Karpas-422 (cell line): ENCODE results near the gene ADAMTS18. TPM values are rescaled to one million over a fixed set of nuclear protein-coding genes. Genes with fewer than 3 reads are reported as not detected.
A peak's percentile ranks its signal among the peaks of the same experiment; 100 is the strongest.
"Not testable (repeated sequence)": the region's sequence is repeated elsewhere in the genome, so short reads cannot be mapped to it uniquely, and the experiment has no call there.

Experiments used
- DNase-seq: peaks from one replicate; pipeline ENCODE4 v3.0.0-alpha.2; 2015
- H2AFZ ChIP-seq: fragments of 200-600 bp; sonication (generic); 2 replicates; pipeline ENCODE4 v1.6.1; 2014; ENCODE audit warnings: antibody characterized with exemption, low read length, mixed read lengths
- H3K27ac ChIP-seq: fragments of 200-600 bp; sonication (generic); 2 replicates; pipeline ENCODE4 v1.5.1; 2014; ENCODE audit warnings: mild to moderate bottlenecking, low read length, moderate library complexity
- H3K27me3 ChIP-seq: fragments of 200-600 bp; sonication (generic); 2 replicates; pipeline ENCODE4 v1.6.1; 2014; ENCODE audit warnings: low read length, mixed read lengths
- H3K36me3 ChIP-seq: fragments of 200-600 bp; sonication (generic); 2 replicates; pipeline ENCODE4 v1.6.1; 2014; ENCODE audit warnings: low read length, mixed read lengths; ENCODE audit not compliant: insufficient read depth
- H3K4me1 ChIP-seq: fragments of 200-600 bp; sonication (generic); 2 replicates; pipeline ENCODE4 v1.6.1; 2014; ENCODE audit warnings: mild to moderate bottlenecking, low read length, mixed read lengths
- H3K4me2 ChIP-seq: fragments of 200-600 bp; sonication (generic); 2 replicates; pipeline ENCODE4 v1.6.1; 2014; ENCODE audit warnings: low read length, low read depth, mild to moderate bottlenecking; ENCODE audit not compliant: poor library complexity, severe bottlenecking
- H3K4me3 ChIP-seq: fragments of 200-600 bp; sonication (generic); 2 replicates; pipeline ENCODE4 v1.5.1; 2014; ENCODE audit warnings: mild to moderate bottlenecking, antibody characterized with exemption, low read length, mixed read lengths
- H3K79me2 ChIP-seq: fragments of 200-600 bp; sonication (generic); 2 replicates; pipeline ENCODE4 v1.6.1; 2014; ENCODE audit warnings: mild to moderate bottlenecking, low read length, mixed read lengths
- H3K9ac ChIP-seq: fragments of 200-600 bp; sonication (generic); 2 replicates; pipeline ENCODE4 v1.6.0; 2014; ENCODE audit warnings: low read length
- H3K9me2 ChIP-seq: fragments of 200-600 bp; sonication (generic), shearing (Covaris generic); replicated peaks from 2 replicates; pipeline ENCODE4 v1.6.0; 2014; ENCODE audit warnings: mild to moderate bottlenecking, low read length, moderate library complexity; ENCODE audit not compliant: insufficient read depth
- H3K9me3 ChIP-seq: fragments of 300-700, 200-600 bp; sonication (generic); 2 replicates; pipeline ENCODE4 v1.6.1; 2014; ENCODE audit warnings: low read length, mixed read lengths
- H4K20me1 ChIP-seq: fragments of 200-600 bp; sonication (generic); 2 replicates; pipeline ENCODE4 v1.6.1; 2014; ENCODE audit warnings: mild to moderate bottlenecking, antibody characterized with exemption, low read length, low read depth; ENCODE audit not compliant: insufficient read depth
- total RNA-seq: library from RNA; depleted of rRNA; stranded (reverse); fragments of >200 nt; shearing (Covaris generic); gene quantifications from 2 replicates; pipeline ENCODE4 v1.2.3, GENCODE V29; 2014; ENCODE audit warnings: low replicate concordance

Gene ADAMTS18
- total RNA-seq, 1 experiment from 2014 or later: not detected

- H3K4me2 ChIP-seq: no peak overlapping the region
- H3K9me3 ChIP-seq: no peaks in the 10 kb centered on the region
- no peaks in the 10 kb centered on the region for H3K9me2 ChIP-seq
- H3K27me3 ChIP-seq: no peaks in the 10 kb centered on the region
- H3K79me2 ChIP-seq: no peaks in the 10 kb centered on the region
- no peak overlapping the region for H3K27ac ChIP-seq
- H3K4me1 ChIP-seq: no peaks in the 10 kb centered on the region
- no peak overlapping the region for H2AFZ ChIP-seq
- H3K36me3 ChIP-seq: no peaks in the 10 kb centered on the region
- H3K4me3 ChIP-seq: no peak overlapping the region
- no peak for DNase-seq
- H4K20me1 ChIP-seq: no peaks in the 10 kb centered on the region
- no peak overlapping the region for H3K9ac ChIP-seq
Measured at GRCh38 chr16:77250400-77250799, 184.4 kb downstream of the ADAMTS18 start.

GRCh38 chr16:77246150-77246549 is 188.7 kb downstream of the ADAMTS18 start:
- no peaks in the 10 kb centered on the region for H4K20me1 ChIP-seq
- H3K36me3 ChIP-seq: no peaks in the 10 kb centered on the region
- H3K9me2 ChIP-seq: no peaks in the 10 kb centered on the region
- no peak overlapping the region for H2AFZ ChIP-seq
- no peaks in the 10 kb centered on the region for H3K79me2 ChIP-seq
- H3K9me3 ChIP-seq: no peaks in the 10 kb centered on the region
- no peak overlapping the region for H3K4me2 ChIP-seq
- no peak for DNase-seq
- no peak overlapping the region for H3K9ac ChIP-seq
- H3K27ac ChIP-seq: no peak overlapping the region
- no peaks in the 10 kb centered on the region for H3K27me3 ChIP-seq
- no peaks in the 10 kb centered on the region for H3K4me1 ChIP-seq
- no peak overlapping the region for H3K4me3 ChIP-seq

- H3K4me1 ChIP-seq: peaks cover 18% of the 10 kb centered on the region
- H3K27ac ChIP-seq: not testable (repeated sequence)
Measured at GRCh38 chr16:77242471-77242870, 192.4 kb downstream of the ADAMTS18 start.

DNA sequence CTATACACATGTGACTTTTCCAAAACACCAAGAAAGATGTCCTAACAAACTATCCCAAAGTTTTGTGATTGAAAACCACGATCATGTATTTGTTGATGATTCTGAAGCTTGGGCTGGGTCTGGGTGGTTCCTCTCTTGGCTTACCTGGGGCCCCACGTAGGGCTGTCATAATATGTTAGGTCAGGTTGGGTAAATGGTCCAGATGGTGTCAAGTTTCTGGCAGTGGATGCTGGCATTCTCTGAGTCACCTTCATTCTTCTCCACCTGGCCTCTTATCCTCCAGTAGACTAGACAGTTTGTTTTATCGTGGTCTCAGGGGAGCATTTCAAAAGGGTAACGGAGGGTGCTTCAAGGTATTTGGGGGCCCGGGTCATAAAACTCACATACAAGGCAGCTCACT is 196.2 kb downstream of the ADAMTS18 start:
- peaks cover 18% of the 10 kb centered on the region for H3K4me1 ChIP-seq
- no peaks in the 10 kb centered on the region for H3K9me3 ChIP-seq
- H4K20me1 ChIP-seq: no peaks in the 10 kb centered on the region
- H3K9me2 ChIP-seq: no peaks in the 10 kb centered on the region
- no peak overlapping the region for H3K4me2 ChIP-seq
- no peak overlapping the region for H3K4me3 ChIP-seq
- H3K79me2 ChIP-seq: no peaks in the 10 kb centered on the region
- no peak overlapping the region for H3K27ac ChIP-seq
- H3K36me3 ChIP-seq: no peaks in the 10 kb centered on the region
- DNase-seq: no peak
- H3K9ac ChIP-seq: no peak overlapping the region
- H2AFZ ChIP-seq: no peak overlapping the region
- H3K27me3 ChIP-seq: no peaks in the 10 kb centered on the region

More at GRCh38 chr16:77242471-77242870, 192.4 kb downstream of the ADAMTS18 start:
- not testable (repeated sequence) for H3K9me3 ChIP-seq, H3K36me3 ChIP-seq, H4K20me1 ChIP-seq, H3K9me2 ChIP-seq, H3K4me2 ChIP-seq, H3K27me3 ChIP-seq, DNase-seq, H3K4me3 ChIP-seq, H3K9ac ChIP-seq, H2AFZ ChIP-seq, H3K79me2 ChIP-seq

- DNase-seq: peak; percentile 95
- no peaks in the 10 kb centered on the region for H3K27me3 ChIP-seq
- H3K9me3 ChIP-seq: no peaks in the 10 kb centered on the region
- peaks cover 18% of the 10 kb centered on the region for H3K4me1 ChIP-seq
- H3K36me3 ChIP-seq: no peaks in the 10 kb centered on the region
- no peaks in the 10 kb centered on the region for H3K9me2 ChIP-seq
- no peak overlapping the region for H3K4me3 ChIP-seq
- no peak overlapping the region for H2AFZ ChIP-seq
- H3K9ac ChIP-seq: no peak overlapping the region
- no peaks in the 10 kb centered on the region for H4K20me1 ChIP-seq
- no peaks in the 10 kb centered on the region for H3K79me2 ChIP-seq
- no peak overlapping the region for H3K4me2 ChIP-seq
- H3K27ac ChIP-seq: no peak overlapping the region
Measured at GRCh38 chr16:77236063-77236511, 198.7 kb downstream of the ADAMTS18 start.

DNA sequence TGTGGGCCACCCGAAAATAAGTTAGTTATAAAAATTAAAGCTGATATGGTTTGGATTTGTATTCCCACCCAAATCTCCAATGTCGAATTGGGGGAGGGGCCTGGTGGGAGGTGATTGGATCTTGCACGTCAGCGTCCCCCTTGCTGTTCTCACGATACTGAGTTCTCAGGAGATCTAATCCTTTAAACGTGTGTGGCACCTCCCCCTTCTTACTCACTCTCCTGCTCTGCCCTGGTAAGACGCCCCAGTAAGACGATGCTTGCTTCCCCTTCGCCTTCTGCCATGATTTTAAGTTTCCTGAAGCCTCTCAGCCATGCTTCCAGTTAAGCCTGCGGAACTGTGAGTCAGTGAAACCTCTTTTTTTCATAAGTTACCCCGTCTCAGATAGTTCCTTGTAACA is 200.2 kb downstream of the ADAMTS18 start:
- no peaks in the 10 kb centered on the region for H3K9me3 ChIP-seq
- H2AFZ ChIP-seq: no peak overlapping the region
- no peak overlapping the region for H3K4me2 ChIP-seq
- no peaks in the 10 kb centered on the region for H3K79me2 ChIP-seq
- H3K9me2 ChIP-seq: no peaks in the 10 kb centered on the region
- no peak overlapping the region for H3K27ac ChIP-seq
- no peaks in the 10 kb centered on the region for H3K27me3 ChIP-seq
- H3K4me3 ChIP-seq: no peak overlapping the region
- H3K4me1 ChIP-seq: peaks cover 18% of the 10 kb centered on the region
- no peaks in the 10 kb centered on the region for H3K36me3 ChIP-seq
- H4K20me1 ChIP-seq: no peaks in the 10 kb centered on the region
- H3K9ac ChIP-seq: no peak overlapping the region
- DNase-seq: no peak

- no peak for DNase-seq
- H2AFZ ChIP-seq: no peak overlapping the region
- H3K9me3 ChIP-seq: no peaks in the 10 kb centered on the region
- H3K9me2 ChIP-seq: no peaks in the 10 kb centered on the region
- H3K9ac ChIP-seq: no peak overlapping the region
- no peaks in the 10 kb centered on the region for H3K36me3 ChIP-seq
- peaks cover 14% of the 10 kb centered on the region for H3K4me1 ChIP-seq
- H3K27me3 ChIP-seq: no peaks in the 10 kb centered on the region
- H3K4me2 ChIP-seq: no peak overlapping the region
- H3K79me2 ChIP-seq: no peaks in the 10 kb centered on the region
- H4K20me1 ChIP-seq: no peaks in the 10 kb centered on the region
- no peak overlapping the region for H3K27ac ChIP-seq
- H3K4me3 ChIP-seq: no peak overlapping the region
Measured at GRCh38 chr16:77233799-77234519, 200.9 kb downstream of the ADAMTS18 start.
